ENCODE data around the gene ADGRV1.

- TF ChIP-seq CTCF (IDR thresholded peaks at IDR 0.05) (no peak), POLR2A (IDR thresholded peaks at IDR 0.05) (no peak)
Observed at GRCh38 chr5:91144491-91145332, 586.1 kb downstream of the ADGRV1 start.
